Thyroid gland (tissue), 4 donors: ENCODE results near the gene SORCS2. TPM values are rescaled to one million over a fixed set of nuclear protein-coding genes. Genes with fewer than 3 reads are reported as not detected.

Source experiments
- DNase-seq, 2 donors: peaks; one replicate each; pipeline ENCODE4 v3.0.0-alpha.2; 2019
- H3K27ac ChIP-seq, 3 donors: fragments of 200-600 bp; sonication (generic); 1 replicate in 2 of 3; 2 replicates in 1 of 3; pipeline ENCODE4 v1.5.1; 2016 to 2019; ENCODE audit warnings: mild to moderate bottlenecking in 1 of 3, moderate library complexity in 1 of 3
- H3K27me3 ChIP-seq: fragments of 200-600 bp; sonication (generic); one replicate; pipeline ENCODE4 v1.5.1; 2019
- H3K36me3 ChIP-seq, 2 donors: fragments of 200-600 bp; sonication (generic); one replicate each; pipeline ENCODE4 v1.5.1; 2016 to 2019
- H3K4me1 ChIP-seq, 2 donors: fragments of 200-600 bp; sonication (generic); one replicate each; pipeline ENCODE4 v1.5.1; 2017 to 2019
- H3K4me3 ChIP-seq, 3 donors: fragments of 200-600 bp; sonication (generic); replicated peaks in 1 of 3; 1 replicate in 2 of 3; 2 replicates in 1 of 3; pipeline ENCODE4 v1.5.1; 2016; ENCODE audit warnings: mild to moderate bottlenecking in 1 of 3
- H3K9me3 ChIP-seq: fragments of 200-600 bp; sonication (generic); one replicate; pipeline ENCODE4 v1.5.1; 2017
- CTCF ChIP-seq, 6 experiments: fragments of 200-600 bp in 3 of 6; fragments of 450-650 bp in 3 of 6; sonication (generic) in 3 of 6; IDR thresholded peaks; one replicate each; pipeline ENCODE4 v1.5.1; 2016 to 2019; ENCODE audit warnings: antibody characterized with exemption in 6 of 6, mild to moderate bottlenecking in 2 of 6, inconsistent platforms in 1 of 6, moderate library complexity in 1 of 6
- POLR2A ChIP-seq, 2 donors: fragments of 450-650 bp; IDR thresholded peaks; one replicate each; pipeline ENCODE4 v1.6.1; 2017; ENCODE audit warnings: antibody characterized with exemption in 2 of 2, mild to moderate bottlenecking in 2 of 2, moderate library complexity in 1 of 2
- WGBS, 2 donors: methylation state at CpG; one replicate each; pipeline ENCODE4 v1.1.5; 2017; 5-methylcytosine and 5-hydroxymethylcytosine counted together
- intact Hi-C: fragments of 100-400 bp; cut with DNase I; formaldehyde crosslinking; loops from one replicate; pipeline ENCODE4 v1.15.1; 2023
- total RNA-seq, 4 donors: library from RNA; depleted of rRNA; stranded (reverse); fragments of >200 nt; gene quantifications; one replicate each; pipeline ENCODE4 v1.2.3, GENCODE V29; 2016

The SORCS2 gene
- total RNA-seq, 4 donors from 2014 or later: 1.7 to 13.6 (median 3.6) TPM

- 94 to 98% methylated on average over 8 to 10 of the region's 18 CpGs for WGBS, 2 donors
- no peaks in the 10 kb centered on the region for H3K36me3 ChIP-seq
- H3K4me3 ChIP-seq: no peak overlapping the region
- peaks cover 4 to 19% of the 10 kb centered on the region in 2 donors for H3K4me1 ChIP-seq
- no peak for TF ChIP-seq CTCF (IDR thresholded peaks at IDR 0.05)
- no peak for TF ChIP-seq POLR2A (IDR thresholded peaks at IDR 0.05)
- intact Hi-C loops: no loop called here
- no peak for DNase-seq
- H3K27ac ChIP-seq: no peak overlapping the region
- H3K9me3 ChIP-seq: no peaks in the 10 kb centered on the region
- no peaks in the 10 kb centered on the region for H3K27me3 ChIP-seq
Measured at GRCh38 chr4:7424553-7425111, 232.3 kb downstream of the SORCS2 start.

GRCh38 chr4:7425124-7425523, 232.8 kb downstream of the SORCS2 start:
- H3K27me3 ChIP-seq: no peaks in the 10 kb centered on the region
- no peak overlapping the region for H3K27ac ChIP-seq
- WGBS, 2 donors: 96 to 98% methylated on average over 8 to 13 of the region's 13 CpGs
- no peaks in the 10 kb centered on the region for H3K36me3 ChIP-seq
- no peak for DNase-seq
- no peaks in the 10 kb centered on the region for H3K9me3 ChIP-seq
- intact Hi-C loops: no loop called here
- TF ChIP-seq CTCF (IDR thresholded peaks at IDR 0.05) (no peak), POLR2A (IDR thresholded peaks at IDR 0.05) (no peak)
- no peak overlapping the region for H3K4me3 ChIP-seq
- H3K4me1 ChIP-seq: peaks cover 4 to 17% of the 10 kb centered on the region in 2 donors

- Histone ChIP-seq H3K9me3 (no peaks in the 10 kb centered on the region), H3K4me3 (no peak overlapping the region), H3K27ac (no peak overlapping the region), H3K36me3 (no peaks in the 10 kb centered on the region), H3K4me1 (peaks cover 3 to 10% of the 10 kb centered on the region in 2 donors), H3K27me3 (no peaks in the 10 kb centered on the region)
- DNase-seq: no peak
- 87 to 90% methylated on average over 26 of the region's 28 CpGs for WGBS, 2 donors
- TF ChIP-seq POLR2A (IDR thresholded peaks at IDR 0.05) (no peak), CTCF (IDR thresholded peaks at IDR 0.05) (no peak)
- intact Hi-C loops: no loop called here
Measured at GRCh38 chr4:7425591-7426468, 233.5 kb downstream of the SORCS2 start.

GRCh38 chr4:7426525-7427171, 234.3 kb downstream of the SORCS2 start:
- H3K36me3 ChIP-seq: no peaks in the 10 kb centered on the region
- no peak for DNase-seq
- peaks cover 0 to 5% of the 10 kb centered on the region in 2 donors for H3K4me1 ChIP-seq
- no peaks in the 10 kb centered on the region for H3K9me3 ChIP-seq
- no peaks in the 10 kb centered on the region for H3K27me3 ChIP-seq
- no peak for TF ChIP-seq CTCF (IDR thresholded peaks at IDR 0.05)
- no peak for TF ChIP-seq POLR2A (IDR thresholded peaks at IDR 0.05)
- WGBS, 2 donors: 91 to 95% methylated on average over 18 to 20 of the region's 20 CpGs
- no peak overlapping the region for H3K27ac ChIP-seq
- intact Hi-C loops: no loop called here
- H3K4me3 ChIP-seq: no peak overlapping the region
